HG02943 (cell line): ENCODE results near the gene ZNF208.
"Not testable (repeated sequence)": the region's sequence is repeated elsewhere in the genome, so short reads cannot be mapped to it uniquely, and the experiment has no call there.

Experiments used
- ATAC-seq: cut with Tn5 transposase; IDR thresholded peaks from one replicate; pipeline ENCODE4 v1.9.1; 2021; ENCODE audit warnings: mild to moderate bottlenecking, low read depth, moderate library complexity; ENCODE audit not compliant: unreplicated experiment

The ZNF208 gene

DNA sequence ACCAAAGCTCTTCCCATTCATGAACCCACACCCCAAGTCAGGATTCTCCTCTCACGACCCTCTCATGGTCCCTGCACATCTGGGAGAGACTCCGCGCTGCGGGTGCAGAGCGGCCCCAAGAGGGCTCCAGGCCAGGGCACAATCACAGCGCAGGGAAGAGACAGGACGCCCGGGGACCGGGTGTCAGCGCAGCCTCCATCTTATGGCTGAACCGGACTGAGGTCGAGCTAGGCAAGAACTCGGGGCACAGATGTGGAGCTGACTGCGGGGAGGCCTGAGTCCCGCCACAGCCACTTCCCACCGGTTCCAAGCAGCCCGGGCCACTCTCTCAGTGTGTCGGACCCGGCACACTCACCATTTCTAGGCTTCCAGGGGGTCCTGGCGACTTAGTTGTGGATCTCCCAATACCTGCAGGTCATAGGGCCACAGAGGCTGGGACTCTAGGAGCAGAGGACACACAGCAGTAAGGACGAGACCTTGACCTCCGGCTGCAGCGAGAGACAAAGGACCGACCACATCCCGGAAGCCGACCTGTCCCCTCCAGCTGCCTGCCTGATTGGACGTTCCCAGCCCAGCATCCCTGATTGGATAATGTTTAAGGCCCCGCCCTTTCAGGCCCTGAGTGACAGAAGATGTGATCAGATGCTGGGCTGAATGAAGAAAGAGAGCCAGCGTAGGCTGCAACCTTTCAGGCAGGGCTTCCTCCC is at the start of gene ZNF208:
ZNF208 (minus strand) TSS at position 507 of the 707 bp plus-strand sequence; CDS start at position 358, 149 bp downstream.
- ATAC-seq = not testable (repeated sequence)

DNA sequence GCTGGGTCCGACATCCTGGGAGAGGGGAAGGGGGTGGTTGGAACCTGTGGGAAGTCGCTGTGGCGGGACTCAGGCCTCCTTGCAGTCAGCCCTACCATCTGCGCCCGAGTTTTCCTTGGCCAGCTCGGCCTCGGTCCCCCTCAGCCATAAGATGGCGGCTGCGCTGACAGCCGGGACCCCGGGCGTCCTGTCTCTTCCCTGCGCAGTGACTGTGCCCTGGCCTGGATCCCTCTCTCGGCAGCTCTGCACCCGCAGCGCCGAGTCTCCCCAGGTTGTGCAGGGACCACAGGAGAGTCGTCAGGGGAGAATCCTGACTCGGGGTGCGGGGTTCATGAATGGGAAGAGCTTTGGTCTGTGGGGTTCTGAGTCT is 41.9 kb upstream of the ZNF208 start:
- ATAC-seq = peak; percentile 39

DNA sequence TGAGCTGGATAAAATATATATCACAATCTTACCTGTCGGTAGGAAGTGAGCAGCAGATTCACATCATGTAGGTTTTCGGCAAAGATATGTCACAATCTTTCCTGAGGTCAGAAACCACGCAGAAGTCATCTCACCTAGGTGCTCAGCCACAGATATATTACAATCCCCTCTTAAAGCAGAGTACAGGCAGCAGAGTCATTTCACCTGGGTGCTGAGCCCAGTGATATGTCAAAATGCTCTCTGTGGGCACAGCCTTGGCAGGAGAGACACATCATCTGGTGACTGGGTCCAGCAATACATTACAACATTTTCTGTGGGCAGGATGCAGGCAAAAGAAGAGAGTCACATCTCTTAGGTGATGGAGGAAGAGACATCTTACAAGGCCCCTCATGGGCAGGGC is 30.4 kb upstream of the ZNF208 start:
- not testable (repeated sequence) for ATAC-seq

DNA sequence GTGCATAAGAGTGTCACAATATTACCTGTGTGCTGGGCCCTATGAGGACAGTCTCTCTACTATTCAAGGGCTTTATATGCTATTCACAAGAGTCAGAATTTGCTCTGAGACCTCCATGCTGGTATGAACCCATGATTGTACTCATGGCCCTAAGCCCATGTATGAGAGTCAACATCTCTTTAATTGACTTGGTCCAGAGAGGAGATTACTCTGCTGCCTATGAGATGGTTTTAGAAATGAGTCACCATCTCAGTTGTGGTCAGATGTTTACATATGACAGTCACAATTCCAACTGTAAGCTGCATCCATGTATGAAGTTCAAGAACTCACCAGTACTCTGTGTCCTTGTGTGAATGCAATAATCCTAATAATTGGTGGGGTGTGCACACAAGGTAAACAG is 19.9 kb upstream of the ZNF208 start:
- ATAC-seq = no peak

DNA sequence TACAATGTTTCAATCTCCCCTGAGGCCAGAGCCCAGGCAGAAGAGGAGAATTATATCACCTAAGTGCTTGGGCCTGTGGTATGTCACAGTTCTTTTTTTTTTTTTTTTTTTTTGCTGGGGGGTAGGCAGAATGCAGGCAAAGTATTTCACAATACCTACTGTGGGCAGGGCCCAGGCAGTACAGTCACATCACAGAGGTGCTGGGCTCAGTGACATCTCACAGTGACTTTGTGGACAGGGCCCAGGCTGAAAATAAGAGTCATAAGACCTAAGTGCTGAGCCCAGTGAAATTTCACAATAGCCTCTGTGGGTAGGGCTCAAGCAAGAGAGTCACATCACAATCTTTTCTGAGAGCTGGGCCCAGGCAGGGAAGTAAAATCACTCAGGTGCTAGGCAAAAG is 15.9 kb upstream of the ZNF208 start:
- no peak for ATAC-seq

DNA sequence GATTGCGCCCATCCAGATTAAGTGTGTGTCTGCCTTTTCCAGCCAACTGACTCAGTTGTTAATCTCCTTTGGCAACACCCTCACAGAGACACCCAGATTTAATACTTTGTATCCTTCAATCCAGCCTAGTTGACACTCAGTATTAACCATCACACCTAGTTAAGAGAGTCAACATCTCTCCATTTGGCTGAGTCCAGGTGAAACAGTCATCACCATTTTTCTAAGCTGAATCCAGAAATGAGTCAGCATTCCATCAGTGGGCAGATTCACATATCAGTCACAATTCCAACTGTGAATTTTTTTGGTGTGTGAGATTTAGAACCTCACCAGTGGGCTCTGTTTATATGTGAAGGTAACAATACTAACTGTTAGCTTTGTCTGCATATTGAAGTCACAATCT is 14.8 kb upstream of the ZNF208 start:
- not testable (repeated sequence) for ATAC-seq

DNA sequence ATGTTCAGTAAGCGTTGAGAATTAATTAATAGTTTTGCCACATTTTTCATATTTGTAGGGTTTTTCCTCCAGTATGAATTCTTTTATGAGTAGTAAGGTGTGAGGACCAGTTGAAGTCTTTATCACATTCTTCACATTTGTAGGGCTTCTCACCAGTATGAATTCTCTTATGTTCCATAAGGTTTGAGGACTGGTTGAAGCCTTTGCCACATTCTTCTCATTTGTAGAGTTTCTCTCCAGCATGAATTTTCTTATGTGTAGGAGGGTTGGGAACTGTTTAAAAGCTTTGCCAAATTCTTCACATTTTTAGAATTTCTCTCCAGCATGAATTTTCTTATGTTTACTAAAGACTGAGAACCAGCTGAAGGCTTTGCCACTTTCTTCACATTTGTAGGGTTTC is 40.3 kb downstream of the ZNF208 start:
- no peak for ATAC-seq

DNA sequence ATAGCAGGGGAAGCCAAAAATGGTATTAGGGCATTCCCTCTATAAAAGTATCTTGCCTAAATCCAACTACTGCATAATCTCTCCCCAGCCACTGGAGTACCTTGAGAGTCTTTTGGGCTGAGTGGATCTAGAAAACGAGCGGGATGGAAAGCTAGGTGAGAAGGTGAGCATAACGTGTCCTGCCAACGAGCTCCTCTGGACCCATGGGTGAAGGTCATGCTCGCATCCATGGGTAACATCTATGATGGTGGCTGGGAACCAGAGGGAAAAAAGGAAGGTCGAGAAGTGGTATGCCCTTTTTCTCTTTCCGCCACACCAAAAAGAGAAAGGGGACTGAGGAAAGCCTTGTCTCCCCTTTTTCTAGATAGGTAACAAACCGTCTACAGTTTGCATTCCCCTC is 63.0 kb downstream of the ZNF208 start:
- no peak for ATAC-seq

DNA sequence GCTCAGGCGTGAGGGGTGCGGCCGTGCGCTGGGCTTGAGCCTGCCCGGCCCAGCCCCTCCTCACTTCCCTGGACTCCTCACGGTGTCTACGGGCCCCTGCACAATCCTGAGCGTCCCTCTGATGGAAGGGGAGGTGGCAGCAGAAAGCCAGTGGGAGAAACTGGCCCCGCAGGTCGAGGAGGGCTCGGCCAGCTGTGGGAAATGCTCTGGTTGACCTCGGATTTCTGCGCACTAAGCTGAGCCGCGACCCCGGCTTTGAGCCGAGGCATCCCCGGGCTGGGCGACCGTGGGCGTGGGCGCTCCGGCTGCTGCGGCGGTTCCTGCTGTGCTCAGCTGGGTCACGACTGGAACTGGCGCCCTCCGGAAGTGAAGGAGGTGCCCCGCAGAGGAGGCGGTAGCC is 70.1 kb downstream of the ZNF208 start:
- no peak for ATAC-seq

DNA sequence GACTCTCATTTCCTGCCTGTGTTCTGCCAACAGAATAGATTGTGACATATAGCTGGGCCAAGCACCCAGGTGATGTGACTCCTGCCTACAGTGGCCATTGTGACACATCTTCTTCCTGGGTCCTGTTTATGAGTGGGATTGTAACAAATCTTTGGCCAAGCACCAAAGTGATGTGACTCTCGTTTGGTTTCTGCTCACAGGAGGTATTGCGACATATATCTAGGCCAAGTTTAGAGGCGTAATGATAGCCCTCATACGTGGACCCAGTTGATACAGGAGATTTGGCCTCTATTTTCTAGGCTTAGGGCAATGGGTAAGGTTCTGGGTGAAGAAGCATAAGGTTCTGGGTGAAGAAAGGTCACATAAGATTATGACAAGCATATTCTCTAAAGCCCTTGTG is 76.2 kb downstream of the ZNF208 start:
- no peak for ATAC-seq

DNA sequence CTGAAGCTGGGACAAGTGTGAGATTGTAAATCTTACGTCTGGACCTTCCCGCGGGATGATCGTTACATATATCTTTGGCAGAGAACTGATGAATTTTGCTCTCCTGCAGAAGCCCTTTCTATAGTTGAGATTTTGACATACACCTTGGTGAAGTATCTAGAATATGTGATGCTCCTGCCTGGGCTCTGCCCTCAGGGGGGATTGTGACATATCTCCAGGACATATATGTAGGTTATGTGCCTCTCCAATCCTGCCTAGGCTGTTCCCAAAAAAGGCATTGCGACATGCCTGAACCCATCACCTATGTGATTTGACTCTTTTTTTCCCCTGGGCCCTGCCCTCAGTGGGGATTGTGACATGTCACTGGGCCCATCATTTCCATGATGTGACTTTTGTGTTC is 76.6 kb downstream of the ZNF208 start:
- no peak for ATAC-seq

DNA sequence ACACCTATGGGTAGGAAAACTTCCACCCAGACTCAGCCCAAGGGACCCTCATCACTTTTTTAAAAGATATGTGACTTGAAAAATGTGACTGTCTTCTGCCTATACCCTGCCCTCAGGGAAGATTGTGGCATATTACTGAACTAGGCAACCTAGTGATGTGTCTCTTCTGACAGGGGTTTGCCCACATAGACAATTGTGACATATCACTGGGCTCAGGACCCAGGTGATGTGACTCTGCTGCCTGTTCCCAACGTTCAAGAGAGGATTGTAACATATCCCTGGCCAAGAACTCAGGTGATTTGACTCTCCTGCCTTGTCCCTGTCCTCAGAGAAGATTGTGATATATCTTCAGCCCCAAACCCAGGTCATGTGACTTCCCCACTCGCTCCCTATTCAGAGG is 88.5 kb downstream of the ZNF208 start:
- no peak for ATAC-seq

DNA sequence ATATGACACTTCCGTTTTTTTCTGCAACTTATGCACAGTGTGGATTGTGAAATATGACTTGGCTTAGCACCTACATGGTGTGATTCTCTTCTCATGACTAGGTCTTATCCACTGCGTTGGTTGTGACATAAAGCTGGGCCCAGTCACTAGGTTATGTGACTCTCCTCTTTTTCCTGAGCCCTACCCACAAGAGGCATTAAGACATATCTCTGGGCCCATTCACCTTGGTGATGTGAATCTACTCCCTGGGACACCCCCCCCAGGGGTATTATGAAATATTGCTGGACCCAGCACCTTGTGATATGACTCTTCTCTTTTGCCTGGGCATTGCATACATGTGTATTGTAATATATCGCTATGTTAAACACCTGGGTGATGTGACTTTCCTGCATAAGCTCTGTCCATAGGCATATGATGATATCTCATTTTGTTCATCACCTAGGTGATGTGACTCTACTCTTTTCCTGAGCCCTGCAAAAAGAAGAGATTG is 89.0 kb downstream of the ZNF208 start:
- ATAC-seq = no peak

DNA sequence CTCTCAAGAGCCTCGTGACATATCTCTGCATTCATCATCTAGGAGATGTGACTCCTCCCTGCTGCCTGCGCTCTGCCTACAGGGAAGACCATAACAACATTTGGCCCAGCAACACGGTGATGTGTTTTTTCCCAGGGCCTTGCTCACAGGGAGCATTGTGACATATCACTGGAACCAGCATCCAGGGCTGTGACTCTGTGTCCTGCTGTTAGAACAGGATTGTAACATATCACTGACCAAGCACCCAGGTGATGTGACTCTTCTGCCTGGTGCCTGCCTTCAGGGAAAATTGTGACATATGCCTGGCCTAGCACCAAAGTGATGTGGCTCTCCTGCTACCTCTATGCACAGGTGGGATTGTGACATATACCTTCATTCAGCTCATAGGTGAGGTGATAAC is 95.3 kb downstream of the ZNF208 start:
- no peak for ATAC-seq

DNA sequence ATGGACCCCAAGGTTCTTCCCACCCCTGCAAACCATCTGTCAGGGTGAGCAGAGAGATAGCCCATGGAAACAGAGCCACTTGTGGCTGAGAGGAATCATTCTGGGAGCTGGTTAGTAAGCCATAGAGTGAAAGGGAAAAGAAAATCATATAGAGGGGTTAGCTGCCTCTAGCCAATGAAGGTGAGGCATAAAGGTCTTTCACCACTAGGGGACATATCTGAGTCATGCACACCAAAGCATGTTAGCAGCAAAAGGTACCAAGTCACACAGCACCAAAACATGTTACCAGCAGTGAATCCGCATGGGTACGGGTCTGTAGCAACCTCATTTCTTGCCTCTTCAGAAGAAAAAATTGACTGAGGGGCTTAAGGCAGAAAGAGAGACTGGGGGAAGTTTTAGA is 98.1 kb downstream of the ZNF208 start:
- no peak for ATAC-seq

DNA sequence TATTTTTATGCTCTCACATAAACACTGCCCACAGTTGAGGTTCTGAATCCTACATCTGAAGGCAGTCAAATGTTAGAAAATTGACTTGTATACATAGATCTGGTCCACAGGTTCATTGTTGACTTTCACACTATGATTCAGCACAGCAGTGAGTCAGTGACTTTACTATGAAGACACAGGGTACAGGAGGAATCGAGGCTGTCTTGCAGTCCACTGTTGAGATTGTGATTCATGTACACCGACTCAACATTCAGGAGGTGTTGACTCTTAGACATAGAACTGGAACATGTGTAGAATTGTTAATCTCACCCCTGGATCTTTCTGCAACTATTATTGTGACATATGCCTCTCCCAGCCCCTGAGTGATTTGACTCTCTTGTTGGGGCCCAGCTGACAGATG is 100.4 kb downstream of the ZNF208 start:
- ATAC-seq = no peak

DNA sequence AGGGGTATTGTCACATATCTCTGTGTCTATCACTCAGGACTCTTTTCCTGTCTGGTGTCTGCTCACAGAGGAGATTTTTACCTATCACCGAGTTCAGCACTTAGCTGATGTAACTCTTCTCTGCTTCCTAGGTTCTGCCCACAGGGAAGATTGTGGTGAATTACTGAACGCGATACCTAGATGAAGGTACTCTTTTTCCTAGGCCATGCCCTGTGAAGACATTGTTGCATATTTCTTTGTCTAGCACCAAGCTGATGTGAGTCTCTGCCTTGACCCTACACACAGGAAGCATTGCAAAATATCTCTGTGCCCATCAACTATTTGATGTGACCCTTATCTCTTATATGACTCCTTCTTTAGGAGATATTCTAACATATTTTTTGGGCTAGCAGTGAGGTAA is 102.7 kb downstream of the ZNF208 start:
- no peak for ATAC-seq

DNA sequence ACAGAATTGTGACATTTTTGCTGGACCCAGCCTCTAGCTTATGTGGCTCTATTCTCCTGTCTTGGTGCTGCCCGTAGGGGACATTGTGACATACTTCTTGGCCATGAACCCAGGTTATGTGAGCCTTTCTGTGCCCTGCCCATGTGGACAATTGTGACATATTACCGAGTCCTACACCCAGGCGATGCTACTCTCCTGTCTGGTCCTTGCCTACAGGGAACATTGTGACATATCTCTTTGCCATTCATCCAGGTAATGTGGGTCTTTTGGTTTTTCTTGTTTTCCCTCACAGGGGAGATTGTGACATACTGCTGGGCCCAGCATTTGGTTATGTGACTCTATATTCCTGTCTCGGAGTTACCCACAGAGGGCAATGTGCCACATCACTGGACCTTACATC is 103.2 kb downstream of the ZNF208 start:
- no peak for ATAC-seq

DNA sequence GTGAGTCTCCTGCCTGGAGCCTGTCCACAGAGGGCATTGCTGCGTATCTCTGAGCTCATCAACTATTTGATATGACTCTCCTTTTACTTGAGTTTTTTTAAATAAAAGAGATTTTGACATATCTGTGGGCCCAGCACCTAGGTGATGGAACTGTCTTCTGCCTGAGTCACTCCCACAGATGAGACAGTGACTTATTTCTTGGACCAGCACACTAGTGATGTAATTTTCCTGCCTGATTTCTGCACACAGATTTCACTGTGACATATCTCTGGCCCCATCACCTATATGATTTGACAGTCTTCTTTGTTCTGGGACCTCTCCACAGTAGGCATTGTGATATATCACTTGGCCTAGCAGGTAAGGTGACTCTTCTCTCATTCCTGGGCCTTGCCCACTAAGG is 108.2 kb downstream of the ZNF208 start:
- ATAC-seq = no peak

DNA sequence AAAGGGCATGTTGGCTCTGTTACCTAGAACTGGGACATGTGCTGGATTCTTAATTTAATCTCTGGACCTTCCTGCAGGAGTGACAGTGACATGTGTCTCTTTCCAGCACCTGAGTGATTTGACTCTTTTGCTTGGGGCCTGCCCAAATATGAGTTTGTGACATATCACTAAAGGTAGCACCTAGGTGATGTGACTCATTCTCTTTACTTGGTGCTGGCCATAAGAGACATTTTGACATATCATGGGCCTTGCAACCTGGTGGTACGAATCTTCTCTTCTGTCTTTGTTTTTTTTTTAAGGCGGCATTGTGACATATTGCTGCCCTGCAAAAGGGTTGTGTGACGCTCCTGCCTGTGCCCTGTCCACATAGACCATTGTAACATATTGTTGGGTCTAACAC is 108.9 kb downstream of the ZNF208 start:
- no peak for ATAC-seq

DNA sequence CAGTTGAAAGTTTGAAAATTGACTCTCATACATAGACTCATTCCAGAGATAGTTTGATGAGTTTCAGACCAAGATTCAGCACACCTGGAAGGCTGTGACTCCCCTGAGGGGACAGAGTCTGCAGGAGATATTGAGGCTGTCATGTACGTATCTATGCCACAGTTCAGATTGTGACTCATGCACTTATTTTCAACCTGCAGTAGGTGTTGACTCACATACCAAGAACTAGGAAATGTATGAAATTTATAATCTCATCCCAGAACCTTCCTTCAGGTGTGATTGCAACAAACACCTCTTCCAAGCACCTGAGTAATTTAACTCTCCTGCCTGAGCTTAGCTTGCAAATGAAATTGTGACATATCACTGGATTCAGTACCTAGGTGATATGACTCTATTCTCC is 110.3 kb downstream of the ZNF208 start:
- ATAC-seq = no peak

DNA sequence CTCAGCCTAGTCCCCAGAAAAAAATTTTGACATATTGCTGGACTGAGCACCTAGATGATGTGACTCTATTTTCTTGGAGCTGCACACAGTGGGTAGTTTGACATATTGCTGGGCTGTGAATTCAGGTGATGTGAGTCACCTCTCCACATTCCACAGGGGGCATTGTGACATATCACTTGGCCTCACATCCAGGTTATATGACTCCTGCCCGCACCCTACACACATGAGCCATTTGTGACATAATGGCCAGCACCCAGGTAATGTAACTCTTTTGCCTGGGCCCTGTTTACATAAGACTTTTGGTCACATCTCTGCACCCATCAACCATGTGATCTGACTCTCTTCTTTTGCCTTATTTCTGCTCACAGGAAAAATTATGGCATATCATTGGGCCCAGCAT is 119.7 kb downstream of the ZNF208 start:
- ATAC-seq = no peak

DNA sequence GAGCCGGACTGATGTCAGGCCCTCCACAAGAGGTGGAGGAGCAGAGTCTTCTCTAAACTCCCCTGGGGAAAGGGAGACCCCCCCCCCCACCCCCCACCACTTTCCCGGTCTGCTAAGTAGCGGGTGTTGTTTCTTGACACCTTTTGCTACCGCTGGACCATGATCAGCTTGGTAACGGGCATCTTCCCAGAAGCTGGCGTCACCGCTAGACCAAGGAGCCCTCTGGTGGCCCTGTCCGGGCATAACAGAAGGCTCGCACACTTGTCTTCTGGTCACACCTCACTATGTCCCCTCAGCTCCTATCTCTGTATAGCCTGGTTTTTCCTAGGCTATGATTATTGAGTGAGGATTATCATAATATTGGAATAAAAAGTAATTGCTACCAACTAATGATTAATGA is 120.7 kb downstream of the ZNF208 start:
- not testable (repeated sequence) for ATAC-seq
